Measurements from ENCODE around the gene KCNQ2. TPM values are rescaled to one million over a fixed set of nuclear protein-coding genes. Genes with fewer than 3 reads are reported as not detected.
A peak's percentile ranks its signal among the peaks of the same experiment; 100 is the strongest.

KCNQ2 gene
- total RNA-seq, 1 donor from 2014 or later, result not detected

DNA sequence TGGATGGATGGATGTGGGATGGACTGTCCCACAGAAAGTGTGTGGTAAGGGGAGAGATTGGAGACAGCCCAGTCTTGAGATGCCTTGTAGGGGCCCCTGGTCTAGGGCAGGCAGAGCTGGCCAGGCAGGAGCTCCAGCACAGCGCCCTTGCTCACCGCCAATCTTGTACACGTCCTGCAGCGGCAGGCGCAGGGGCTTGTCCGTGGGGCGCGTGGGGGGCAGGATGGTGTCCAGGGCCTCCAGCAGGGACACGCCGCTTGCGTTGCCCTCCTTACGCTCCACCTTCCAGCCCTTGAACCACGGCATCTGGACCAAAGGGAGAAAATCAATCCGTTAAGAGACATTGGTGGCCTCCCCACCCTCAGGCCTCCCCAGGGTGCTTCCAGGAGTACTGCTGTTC, 20.5 kb upstream of the KCNQ2 start:
- TF ChIP-seq, protein P1, sequence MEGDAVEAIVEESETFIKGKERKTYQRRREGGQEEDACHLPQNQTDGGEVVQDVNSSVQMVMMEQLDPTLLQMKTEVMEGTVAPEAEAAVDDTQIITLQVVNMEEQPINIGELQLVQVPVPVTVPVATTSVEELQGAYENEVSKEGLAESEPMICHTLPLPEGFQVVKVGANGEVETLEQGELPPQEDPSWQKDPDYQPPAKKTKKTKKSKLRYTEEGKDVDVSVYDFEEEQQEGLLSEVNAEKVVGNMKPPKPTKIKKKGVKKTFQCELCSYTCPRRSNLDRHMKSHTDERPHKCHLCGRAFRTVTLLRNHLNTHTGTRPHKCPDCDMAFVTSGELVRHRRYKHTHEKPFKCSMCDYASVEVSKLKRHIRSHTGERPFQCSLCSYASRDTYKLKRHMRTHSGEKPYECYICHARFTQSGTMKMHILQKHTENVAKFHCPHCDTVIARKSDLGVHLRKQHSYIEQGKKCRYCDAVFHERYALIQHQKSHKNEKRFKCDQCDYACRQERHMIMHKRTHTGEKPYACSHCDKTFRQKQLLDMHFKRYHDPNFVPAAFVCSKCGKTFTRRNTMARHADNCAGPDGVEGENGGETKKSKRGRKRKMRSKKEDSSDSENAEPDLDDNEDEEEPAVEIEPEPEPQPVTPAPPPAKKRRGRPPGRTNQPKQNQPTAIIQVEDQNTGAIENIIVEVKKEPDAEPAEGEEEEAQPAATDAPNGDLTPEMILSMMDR (IDR thresholded peaks at IDR 0.05; ENCODE audit: insufficient read depth, low read length, severe bottlenecking), result no peak
- DNase-seq (ENCODE audit: low read depth) (no peak), FAIRE-seq (no peak)
- H3K27me3 ChIP-seq (ENCODE audit: control insufficient read depth, insufficient read depth, low read length), result peaks cover 2% of the 10 kb centered on the region
- H3K4me3 ChIP-seq (ENCODE audit: low read depth, low read length), result no peak overlapping the region
- H3K36me3 ChIP-seq (ENCODE audit: control insufficient read depth, insufficient read depth, low read length), result no peaks in the 10 kb centered on the region

DNA sequence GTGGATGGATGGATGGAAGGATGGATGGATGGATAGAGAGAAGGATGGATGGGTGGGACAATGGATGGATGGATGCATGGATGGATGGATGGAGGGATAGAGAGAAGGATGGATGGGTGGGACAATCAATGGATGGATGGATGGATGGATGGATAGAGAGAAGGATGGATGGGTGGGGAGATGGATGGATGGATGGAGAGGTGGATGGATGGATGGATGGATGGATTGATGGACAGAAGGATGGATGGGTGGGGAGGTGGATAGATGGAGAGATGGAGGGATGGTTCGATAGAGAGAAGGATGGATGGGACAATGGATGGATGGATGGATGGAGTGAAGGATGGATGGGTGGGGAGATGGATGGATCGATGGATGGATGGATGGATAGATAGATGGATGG, 20.1 kb upstream of the KCNQ2 start:
- peak; percentile 87 for FAIRE-seq
- H3K27me3 ChIP-seq (ENCODE audit: control insufficient read depth, insufficient read depth, low read length), result peaks cover 2% of the 10 kb centered on the region

GRCh38 chr20:63491635-63492230, 19.3 kb upstream of the KCNQ2 start:
- no peak for DNase-seq (ENCODE audit: low read depth)
- peaks cover 2% of the 10 kb centered on the region for H3K27me3 ChIP-seq (ENCODE audit: control insufficient read depth, insufficient read depth, low read length)
- H3K36me3 ChIP-seq (ENCODE audit: control insufficient read depth, insufficient read depth, low read length), result no peaks in the 10 kb centered on the region
- TF ChIP-seq, protein P1 (IDR thresholded peaks at IDR 0.05; ENCODE audit: insufficient read depth, low read length, severe bottlenecking), result no peak
- H3K4me3 ChIP-seq (ENCODE audit: low read depth, low read length), result no peak overlapping the region
- FAIRE-seq, result no peak

More for the DNA sequence above, 20.1 kb upstream of the KCNQ2 start:
- Histone ChIP-seq H3K4me3 (ENCODE audit: low read depth, low read length) (no peak overlapping the region), H3K36me3 (ENCODE audit: control insufficient read depth, insufficient read depth, low read length) (no peaks in the 10 kb centered on the region)
- TF ChIP-seq, protein P1 (IDR thresholded peaks at IDR 0.05; ENCODE audit: insufficient read depth, low read length, severe bottlenecking), result no peak
- no peak for DNase-seq (ENCODE audit: low read depth)

GRCh38 chr20:63491078-63491477, 18.6 kb upstream of the KCNQ2 start:
- H3K27me3 ChIP-seq (ENCODE audit: control insufficient read depth, insufficient read depth, low read length), result peaks cover 2% of the 10 kb centered on the region
- H3K36me3 ChIP-seq (ENCODE audit: control insufficient read depth, insufficient read depth, low read length), result no peaks in the 10 kb centered on the region

DNA sequence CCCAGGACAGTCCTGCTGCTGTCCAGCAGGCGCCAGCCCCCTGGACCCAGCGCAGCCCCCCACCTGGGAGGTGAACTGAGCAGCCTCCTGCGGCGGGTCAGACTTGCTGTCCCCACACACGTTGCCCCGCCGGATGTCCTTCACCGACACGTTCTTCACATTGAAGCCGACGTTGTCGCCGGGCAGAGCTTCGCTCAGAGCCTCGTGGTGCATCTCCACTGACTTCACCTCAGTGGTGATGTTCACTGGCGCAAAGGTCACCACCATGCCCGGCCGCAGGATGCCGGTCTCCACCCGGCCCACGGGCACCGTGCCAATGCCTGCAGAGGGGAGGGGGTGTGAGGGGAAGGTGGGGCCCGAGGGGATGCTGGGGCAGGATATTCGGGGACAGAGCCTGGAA, 18.0 kb upstream of the KCNQ2 start:
- DNase-seq (ENCODE audit: low read depth), result no peak
- TF ChIP-seq, protein P1 (IDR thresholded peaks at IDR 0.05; ENCODE audit: insufficient read depth, low read length, severe bottlenecking), result no peak
- Histone ChIP-seq H3K27me3 (ENCODE audit: control insufficient read depth, insufficient read depth, low read length) (peaks cover 2% of the 10 kb centered on the region), H3K4me3 (ENCODE audit: low read depth, low read length) (no peak overlapping the region), H3K36me3 (ENCODE audit: control insufficient read depth, insufficient read depth, low read length) (no peaks in the 10 kb centered on the region)
- no peak for FAIRE-seq

More at GRCh38 chr20:63491078-63491477, 18.6 kb upstream of the KCNQ2 start:
- TF ChIP-seq, protein P1 (IDR thresholded peaks at IDR 0.05; ENCODE audit: insufficient read depth, low read length, severe bottlenecking), result no peak
- FAIRE-seq (no peak), DNase-seq (ENCODE audit: low read depth) (no peak)
- H3K4me3 ChIP-seq (ENCODE audit: low read depth, low read length), result no peak overlapping the region

Measured in bronchial epithelial cell (primary cell).